Heart left ventricle (tissue), 13 donors: ENCODE measurements around the gene KIF11.

Experiments
- POLR2A ChIP-seq, 2 donors: fragments of 450-650 bp; IDR thresholded peaks; one replicate each; pipeline ENCODE4 v1.6.1; 2017; ENCODE audit warnings: antibody characterized with exemption in 2 of 2, mild to moderate bottlenecking in 2 of 2, moderate library complexity in 2 of 2
- TF ChIP-seq, protein P1 (sequence below), 12 donors: fragments of 200-600 bp; sonication (generic) in 4 of 12; IDR thresholded peaks; one replicate each; pipeline versions ENCODE4 v1.5.0 to v1.8.0; 2018 to 2022; ENCODE audit warnings: antibody characterized with exemption in 12 of 12, mild to moderate bottlenecking in 5 of 12
- donor health status: ischemic (EF 13 %, LVEDD 7.1; RV severe dilation, severe dysfunction).
- donor health status: DM: no; HTN: yes; CAD: no.
- donor health status: DM: no; HTN: no; CAD: no.
- donor health status: ischemic (EF 25% LVEDD 6.9; RV normal size, moderate dysfunction).
- donor health status: ischemic (EF 25% LVEDD 5.7; RV mildly dilated, moderate dysfunction).
- donor health status: ischemic (EF 35%, LVEDD 5.7; RV mildly dilated, moderate dysfunction).
- donor health status: nonischemic (EF 11% LVEDD 7.7; RV severe dilation, severe dysfunction).
- donor health status: DM: yes; HTN: yes; CAD: no.
- donor health status: PGD.
- donor health status: ischemic (EF 29% LVEDD 5.4; RV normal size, mild dysfunction).
- donor health status: nonischemic (EF 23%, LVEDD 6.1; RV moderate dilation, normal function).

DNA sequence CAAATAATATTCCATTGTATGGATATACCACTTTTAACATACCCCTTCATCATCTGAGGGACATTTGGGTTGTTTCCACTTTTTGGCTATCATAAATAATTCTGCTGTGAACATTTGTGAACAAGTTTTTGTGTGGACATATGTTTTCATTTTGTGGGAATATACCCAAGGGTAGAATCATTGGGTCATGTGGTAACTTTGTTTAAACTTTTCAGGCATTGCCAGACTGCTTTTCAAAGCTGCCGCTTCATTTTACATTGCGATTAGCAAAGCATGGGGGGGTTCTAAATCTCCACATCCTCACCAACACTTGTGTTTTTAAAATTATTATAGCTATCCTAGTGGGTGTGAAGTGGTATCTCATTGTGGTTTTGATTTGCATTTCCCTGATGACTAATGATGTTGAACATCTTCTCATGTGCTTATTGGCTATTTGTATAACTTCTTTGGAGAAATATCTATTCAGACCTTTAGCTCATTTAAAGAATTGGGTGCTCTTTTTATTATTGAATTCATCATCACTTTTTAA is 88.4 kb downstream of the KIF11 start:
- TF ChIP-seq, protein P1, sequence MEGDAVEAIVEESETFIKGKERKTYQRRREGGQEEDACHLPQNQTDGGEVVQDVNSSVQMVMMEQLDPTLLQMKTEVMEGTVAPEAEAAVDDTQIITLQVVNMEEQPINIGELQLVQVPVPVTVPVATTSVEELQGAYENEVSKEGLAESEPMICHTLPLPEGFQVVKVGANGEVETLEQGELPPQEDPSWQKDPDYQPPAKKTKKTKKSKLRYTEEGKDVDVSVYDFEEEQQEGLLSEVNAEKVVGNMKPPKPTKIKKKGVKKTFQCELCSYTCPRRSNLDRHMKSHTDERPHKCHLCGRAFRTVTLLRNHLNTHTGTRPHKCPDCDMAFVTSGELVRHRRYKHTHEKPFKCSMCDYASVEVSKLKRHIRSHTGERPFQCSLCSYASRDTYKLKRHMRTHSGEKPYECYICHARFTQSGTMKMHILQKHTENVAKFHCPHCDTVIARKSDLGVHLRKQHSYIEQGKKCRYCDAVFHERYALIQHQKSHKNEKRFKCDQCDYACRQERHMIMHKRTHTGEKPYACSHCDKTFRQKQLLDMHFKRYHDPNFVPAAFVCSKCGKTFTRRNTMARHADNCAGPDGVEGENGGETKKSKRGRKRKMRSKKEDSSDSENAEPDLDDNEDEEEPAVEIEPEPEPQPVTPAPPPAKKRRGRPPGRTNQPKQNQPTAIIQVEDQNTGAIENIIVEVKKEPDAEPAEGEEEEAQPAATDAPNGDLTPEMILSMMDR (IDR thresholded peaks at IDR 0.05): no peak
- TF ChIP-seq POLR2A (IDR thresholded peaks at IDR 0.05): no peak
